ENCODE results near the gene TRIM38.

GRCh38 chr6:25961619-25962148 is 918 bp upstream of the TRIM38 start:
- TF ChIP-seq CTCF (IDR thresholded peaks at IDR 0.05): no peak
- TF ChIP-seq EP300 (IDR thresholded peaks at IDR 0.05): no peak
